GM21576 (cell line): ENCODE data around the gene IMPG1.
"Not testable (repeated sequence)": the region's sequence is repeated elsewhere in the genome, so short reads cannot be mapped to it uniquely, and the experiment has no call there.

ENCODE experiments used
- ATAC-seq: cut with Tn5 transposase; IDR thresholded peaks from one replicate; pipeline ENCODE4 v1.9.1; 2021; ENCODE audit warnings: mild to moderate bottlenecking, moderate library complexity; ENCODE audit not compliant: unreplicated experiment

Gene IMPG1

DNA sequence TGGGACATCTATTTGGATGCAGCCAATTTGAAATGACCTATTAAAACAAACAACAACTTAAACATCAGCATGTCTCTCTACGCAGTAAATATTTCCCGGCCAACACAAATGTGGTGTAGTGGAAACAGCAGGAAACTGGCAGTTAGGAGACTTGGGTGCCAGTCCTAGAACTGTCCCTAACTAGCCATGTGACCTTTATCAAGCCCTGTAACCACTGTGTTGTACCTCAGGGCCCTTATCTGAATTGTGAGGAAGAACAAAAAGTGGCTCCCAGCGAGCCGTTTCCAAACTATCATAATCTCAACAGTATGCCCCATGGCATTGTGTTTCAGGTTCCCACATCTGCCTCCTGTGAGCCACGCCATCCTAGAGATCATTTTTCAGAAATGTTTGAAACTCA, 124.5 kb downstream of the IMPG1 start:
- no peak for ATAC-seq

DNA sequence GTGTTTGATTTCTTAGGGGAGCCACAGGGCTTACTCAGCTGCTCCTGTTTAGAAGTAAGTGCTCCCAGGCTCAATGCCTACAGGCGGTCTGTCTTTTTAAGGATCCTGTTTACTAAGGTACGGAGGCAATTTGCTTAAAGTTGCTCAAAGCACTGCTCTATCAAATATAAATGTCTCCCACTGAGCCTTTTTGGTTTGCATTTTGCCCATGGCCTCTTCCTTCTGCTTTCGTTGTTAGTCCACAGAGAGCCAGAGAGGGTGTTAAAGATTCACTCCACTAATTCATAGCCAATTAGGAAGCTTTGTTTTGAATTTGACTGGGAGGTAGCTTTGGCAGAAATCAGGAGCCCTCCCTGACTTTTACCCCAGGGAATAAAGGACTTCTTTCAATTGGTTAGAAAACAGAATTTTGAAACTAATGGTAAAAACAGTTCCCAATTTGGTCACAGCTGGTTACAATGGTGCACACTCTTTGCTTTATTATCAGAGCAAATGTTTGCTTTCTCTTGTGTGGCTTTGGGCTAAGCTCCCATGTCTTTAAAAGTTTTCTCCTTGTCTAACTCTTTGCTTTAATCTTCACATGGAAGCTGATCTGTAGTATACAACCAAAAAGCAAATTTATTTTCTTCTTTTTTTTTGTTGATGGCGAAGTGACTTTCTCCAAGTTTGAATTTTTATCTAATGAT, 126.2 kb downstream of the IMPG1 start:
- ATAC-seq = no peak

DNA sequence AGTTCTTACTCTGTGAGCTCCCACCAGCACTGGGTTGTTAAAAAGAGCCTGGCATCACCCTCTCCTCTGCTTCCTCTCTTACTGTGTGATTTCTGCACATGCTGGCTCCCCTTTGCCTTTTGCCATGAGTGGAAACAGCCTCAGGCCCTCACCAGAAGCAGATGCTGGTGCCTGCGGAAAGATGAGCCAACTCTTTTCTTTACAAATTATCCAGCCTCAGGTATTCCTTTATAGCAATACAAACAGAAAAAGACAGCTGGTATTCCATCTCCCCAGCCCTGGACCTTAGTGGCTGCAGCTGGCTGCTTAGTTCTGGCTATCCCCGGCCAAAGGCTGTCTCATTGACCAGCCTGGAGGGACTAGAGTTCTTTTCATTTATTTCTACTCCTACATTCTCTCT, 129.1 kb downstream of the IMPG1 start:
- no peak for ATAC-seq

DNA sequence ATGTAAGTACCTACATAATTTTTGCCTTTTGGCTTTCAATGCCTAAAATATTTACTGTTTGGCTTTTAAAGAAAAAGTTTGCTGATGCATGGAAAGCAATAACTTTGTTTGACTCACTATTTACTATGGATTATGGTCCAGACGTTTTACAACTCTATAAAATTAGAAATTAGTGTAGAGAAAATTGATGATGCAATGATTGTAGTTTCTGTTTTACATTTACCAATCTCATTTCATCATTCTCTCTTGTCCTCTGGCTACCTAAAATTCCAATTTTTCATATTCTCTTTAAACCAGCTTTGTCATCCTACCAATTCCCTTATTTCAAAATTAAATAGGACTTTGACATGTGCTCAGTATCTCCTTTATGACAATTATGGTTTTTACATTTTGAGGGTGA, 131.0 kb downstream of the IMPG1 start:
- no peak for ATAC-seq

DNA sequence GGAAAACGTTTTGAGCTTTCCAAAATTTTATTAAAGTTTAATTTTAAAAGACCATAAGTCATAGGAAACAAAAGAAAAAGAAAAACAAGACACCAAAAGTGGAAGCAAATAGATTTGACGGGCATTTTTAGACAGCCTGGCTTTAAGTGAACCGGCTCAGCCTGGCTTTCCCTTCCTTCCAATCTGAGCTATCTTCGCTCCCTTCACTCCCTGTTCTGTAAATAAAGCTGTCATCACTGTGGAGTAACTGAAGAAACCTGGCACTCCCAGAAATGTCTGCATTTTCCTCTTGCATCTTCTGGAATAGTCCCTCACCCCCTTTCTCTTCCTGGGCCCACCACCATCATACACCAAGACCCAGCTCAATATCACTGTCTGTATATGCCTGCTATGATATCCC, 131.9 kb downstream of the IMPG1 start:
- no peak for ATAC-seq

DNA sequence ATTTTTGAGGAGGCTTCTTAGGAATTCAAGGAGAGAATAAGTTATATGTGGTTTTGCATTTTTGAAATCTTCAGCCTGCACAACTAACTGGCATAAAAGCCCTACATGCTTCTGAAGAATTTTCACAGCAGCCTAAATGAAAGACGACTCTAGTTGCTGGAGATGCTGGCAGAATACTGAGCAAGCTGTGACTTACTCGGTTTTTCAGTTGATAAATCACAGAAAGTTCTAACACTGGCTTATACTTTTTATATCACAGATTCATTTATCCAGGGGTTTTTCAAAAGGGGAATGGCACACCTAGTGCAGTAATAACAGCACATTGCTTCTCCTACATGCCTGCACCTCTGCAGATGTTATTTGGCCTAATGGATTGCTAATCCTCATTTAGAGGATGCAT, 134.6 kb downstream of the IMPG1 start:
- no peak for ATAC-seq

DNA sequence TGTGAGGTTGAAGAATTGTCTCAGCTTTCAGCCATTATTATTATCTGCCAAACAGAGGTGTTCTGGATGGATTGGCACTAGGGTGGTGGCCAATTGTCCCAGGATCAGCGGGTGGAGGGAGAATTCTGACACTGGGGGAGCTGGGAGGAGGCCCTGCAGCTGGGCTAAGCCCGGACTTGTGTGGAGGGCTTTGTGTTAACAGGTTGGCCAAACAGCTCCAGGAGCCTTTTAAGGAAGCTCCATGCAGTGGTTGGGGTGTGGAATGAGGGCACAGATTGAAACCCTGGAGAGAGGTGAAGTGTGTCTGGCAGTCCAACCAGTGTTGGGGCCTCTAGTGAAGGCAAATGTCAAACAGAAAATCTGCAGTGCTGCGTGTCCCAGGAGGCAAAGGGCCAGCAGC, 135.8 kb downstream of the IMPG1 start:
- no peak for ATAC-seq

DNA sequence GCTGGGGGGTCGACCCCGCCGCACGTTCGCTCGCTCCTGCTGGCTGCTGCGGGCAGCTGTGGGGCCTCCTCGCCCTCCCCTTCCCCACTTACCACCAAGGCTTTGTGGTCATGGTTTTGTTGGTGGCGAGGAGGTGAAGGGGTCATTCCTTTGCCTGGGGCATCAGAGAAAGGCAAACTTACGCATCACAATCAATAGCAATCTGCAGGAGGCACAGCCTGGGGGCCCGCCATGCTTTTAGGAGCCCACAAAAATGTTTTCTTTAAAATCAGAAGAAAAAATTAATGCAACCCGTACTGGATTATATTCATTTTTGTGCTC, 137.0 kb downstream of the IMPG1 start:
- peak; percentile 2 for ATAC-seq

DNA sequence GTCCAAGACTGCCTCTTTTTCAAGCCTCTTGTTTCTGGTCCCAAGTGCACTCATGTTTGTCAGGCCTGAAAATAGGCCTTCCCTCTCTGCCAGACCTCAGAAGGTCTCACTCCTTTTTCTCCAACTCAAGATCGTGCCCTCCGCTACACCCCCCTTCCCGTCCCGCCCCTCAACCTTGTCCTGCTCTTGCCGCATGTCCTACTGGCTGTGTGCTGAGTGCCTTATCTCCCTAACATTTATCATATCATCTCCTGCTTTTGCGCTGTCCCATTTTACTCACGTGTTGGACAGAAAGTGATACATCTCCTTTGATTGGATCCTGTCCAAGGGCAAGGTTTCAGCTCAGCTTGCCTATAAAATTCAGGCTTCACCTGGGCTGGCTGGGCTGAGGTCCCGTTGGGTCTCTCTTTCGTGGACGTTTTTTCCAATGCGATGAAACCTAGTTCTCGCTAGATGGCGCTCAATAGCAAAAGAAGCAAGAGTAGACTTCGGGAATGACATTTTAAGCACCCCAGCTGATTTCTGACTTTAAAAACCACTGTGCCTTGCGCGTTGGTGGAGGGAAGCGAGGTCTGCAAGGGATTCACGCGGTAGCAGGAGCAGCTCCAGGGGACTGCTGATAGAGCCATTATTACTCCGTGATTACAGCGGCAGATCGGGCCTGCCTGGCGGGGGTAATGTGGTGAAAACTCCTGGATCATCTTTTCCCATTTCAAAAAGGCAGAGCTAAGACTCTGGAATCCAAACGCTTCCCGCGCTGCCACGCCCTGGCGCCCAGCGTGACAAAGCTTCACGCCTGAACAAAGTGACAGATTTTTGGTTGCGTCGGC, 137.6 kb downstream of the IMPG1 start:
- peak; percentile 70 for ATAC-seq

DNA sequence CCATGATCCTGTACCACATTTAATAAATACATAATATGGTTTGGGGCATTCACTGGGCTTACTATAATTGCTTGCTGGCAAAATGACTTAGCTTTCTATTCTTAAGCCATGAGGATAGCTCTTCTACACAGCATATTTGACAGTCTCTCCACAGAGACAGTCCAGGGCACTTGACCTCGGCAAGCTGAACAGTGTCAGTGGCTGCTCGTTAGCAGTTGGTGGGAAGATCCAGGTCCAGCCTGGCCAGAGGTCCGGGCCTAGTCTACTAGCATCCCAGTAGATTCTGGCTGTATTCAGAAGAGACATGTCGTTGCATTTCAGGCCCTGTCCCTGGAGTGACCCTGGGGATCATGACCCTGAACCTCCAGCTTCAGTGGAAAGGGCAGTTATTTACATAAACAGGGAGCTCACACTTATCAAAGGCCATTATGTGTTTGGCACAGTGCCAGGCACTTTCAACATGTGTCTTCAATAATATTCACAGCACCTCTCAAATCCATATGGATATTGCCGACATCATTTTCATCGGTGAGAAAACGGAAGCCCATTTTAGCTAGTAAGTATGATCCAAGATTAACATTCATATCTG, 139.0 kb downstream of the IMPG1 start:
- no peak for ATAC-seq

DNA sequence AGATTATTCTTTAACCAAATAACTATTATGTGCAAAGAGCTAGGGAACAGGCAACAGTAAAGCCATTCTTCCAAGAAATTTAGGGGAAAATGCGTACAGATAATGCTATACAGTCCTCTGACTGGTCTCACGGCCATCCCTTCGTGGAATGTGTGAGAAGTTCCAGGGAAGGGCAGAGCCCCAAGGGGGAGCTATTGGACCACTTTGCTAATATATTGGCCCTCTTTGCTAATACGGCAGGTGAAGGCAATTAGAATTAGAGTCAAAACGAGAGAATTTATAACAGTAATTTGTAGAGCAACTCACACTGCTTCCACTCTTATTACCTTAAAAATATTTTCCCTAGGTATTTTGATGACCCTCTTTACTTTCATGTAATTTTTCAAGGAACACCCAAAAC, 140.4 kb downstream of the IMPG1 start:
- no peak for ATAC-seq

DNA sequence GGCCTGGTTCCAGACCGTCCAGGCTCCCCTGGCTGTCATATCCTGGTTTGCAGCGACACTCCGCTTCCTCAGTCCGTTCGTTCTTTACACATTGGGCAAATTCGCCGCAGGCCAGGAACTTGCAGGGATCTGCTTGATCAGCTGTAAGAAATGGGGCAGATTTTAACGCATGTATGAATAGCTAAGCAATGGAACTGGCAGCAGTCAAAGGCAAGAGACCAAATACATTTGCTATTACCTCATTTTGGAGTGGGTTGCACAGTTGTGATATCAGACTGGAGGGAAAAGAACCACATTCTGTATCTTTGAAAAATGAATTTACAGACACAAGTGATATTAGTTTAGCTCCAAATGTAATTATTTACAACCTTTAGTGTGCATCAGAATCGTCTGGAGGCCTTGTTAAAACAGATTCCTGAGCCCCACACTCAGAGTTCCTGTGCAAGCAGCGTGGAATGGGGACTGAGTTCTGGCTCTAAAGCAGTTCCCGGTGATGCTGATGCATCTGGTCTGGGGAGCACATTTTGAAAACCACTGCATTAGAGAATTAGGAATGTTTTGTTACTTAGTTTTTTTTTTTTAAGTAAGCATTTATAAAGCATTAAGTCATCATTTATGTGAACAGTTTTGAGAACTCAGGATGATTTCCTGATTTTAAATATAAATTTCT, 141.3 kb downstream of the IMPG1 start:
- ATAC-seq = no peak

DNA sequence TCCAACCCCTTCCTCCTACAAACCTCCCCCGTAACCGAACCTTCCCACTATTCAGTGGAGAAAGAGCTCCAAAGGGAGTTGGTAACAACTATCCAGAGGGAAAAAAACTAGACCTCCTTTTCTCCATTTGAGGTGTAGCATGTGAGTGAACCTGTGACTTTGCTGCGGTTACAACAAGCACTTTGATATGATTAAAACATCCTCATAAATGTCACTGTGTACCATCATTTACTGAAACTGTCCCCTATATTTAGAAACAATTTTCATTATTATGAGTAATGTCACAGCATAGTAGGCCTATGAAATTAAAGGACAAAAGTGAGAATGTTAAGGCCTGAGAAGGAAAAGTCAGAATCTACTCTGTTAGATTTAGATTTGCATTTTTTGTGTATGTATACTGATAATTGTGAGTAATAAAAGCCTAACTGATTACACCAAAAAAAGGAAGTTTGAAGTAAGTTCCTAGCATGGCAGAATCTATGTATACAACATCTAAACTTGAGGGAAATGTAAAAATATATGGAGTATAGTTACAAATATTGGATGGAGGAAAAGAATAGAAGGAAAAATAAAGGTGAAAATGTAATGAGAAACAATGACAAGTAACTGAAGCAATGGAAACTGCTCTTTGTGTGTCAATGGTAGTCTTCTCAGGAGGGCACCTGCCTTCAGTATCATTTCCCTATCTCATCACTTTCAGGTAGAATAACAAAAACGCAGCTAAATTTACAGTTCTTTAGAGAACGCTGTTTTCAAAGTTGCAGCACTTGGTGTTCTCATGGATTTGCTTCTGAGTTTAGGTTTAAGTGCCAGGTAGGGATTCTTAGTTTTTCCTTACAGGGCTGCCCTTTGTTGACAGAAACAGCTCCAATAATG, 145.9 kb downstream of the IMPG1 start:
- peak; percentile 64 for ATAC-seq

DNA sequence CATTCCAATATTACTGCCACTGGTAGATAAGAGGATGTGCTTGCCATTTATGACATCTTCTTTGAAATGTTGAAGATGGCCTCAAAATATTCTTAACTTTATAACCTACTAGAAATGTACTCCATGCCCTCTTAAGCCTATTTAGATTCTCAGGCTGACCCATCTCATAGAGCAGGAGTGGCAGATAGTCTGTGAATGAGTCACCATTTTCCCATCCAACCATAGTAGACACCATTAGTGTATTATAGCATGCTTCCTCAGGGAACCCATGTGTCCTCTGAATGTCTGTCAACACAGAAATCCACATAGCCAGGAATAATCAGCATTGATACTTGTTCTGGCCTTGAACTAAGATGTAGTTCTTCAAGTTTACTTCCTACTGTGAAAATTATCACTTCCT, 150.2 kb downstream of the IMPG1 start:
- no peak for ATAC-seq

DNA sequence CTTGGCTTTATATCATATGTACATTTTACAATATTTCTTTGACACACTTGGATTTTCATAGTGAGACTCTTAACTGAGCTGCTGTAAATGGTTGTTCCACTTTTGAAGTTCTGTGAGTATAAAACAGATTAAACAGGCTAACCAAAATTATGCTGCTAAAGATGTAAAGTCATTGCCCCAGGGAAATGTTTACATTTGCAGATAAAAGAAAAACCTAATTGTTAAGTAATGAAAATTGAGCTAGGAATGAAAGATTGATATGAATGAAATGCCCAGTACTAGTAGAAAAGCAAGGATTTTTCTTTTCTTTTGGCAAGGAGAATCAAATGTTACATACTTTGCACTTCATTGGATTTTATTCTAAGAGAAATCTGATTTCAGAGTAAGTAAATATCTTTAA, 159.4 kb downstream of the IMPG1 start:
- no peak for ATAC-seq

DNA sequence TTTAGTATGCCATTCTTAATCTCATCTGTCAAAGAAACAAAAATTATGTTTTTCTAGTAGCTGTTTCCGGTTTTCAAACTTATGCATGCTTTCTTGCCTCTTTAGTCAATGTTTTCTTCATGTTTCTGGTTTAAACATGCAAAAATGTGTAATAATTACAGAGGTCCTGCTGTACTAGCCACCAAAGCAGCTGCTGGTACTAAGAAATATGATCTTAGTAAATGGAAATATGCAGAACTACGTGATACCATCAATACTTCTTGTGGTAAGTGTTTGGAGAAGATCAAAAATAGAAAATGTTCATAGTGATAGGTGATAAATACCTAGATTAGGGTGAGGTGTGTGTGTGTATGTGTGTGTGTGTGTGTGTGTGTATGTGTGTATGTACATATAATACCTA, 165.0 kb downstream of the IMPG1 start:
- ATAC-seq = no peak

DNA sequence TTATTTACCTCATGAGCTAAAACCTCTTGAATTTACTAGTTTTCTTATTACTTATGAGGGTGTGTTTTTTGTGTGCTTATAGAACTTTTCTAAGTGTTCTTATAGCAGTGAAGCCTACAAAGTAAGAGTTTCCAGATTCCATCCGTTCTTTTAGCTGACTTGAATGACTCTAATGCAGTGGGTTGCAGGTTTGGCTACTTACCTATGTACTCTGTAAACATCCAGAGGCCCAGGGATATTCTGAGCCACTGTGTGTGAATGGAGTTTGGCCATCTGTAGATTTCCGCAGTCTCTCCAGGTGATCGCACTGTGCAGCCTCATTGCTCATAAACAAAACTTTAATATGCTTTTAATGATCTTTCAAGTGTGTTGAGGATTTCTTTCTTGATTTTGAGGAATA, 165.6 kb downstream of the IMPG1 start:
- no peak for ATAC-seq

DNA sequence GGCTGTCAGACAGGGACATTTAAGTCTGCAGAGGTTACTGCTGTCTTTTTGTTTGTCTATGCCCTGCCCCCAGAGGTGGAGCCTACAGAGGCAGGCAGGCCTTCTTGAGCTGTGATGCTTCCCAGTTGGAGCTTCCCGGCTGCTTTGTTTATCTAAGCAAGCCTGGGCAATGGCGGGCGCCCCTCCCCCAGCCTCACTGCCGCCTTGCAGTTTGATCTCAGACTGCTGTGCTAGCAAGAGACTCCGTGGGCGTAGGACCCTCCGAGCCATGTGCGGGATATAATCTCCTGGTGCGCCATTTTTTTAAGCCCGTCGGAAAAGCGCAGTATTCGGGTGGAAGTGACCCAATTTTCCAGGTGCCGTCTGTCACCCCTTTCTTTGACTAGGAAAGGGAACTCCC, 167.3 kb downstream of the IMPG1 start:
- not testable (repeated sequence) for ATAC-seq

DNA sequence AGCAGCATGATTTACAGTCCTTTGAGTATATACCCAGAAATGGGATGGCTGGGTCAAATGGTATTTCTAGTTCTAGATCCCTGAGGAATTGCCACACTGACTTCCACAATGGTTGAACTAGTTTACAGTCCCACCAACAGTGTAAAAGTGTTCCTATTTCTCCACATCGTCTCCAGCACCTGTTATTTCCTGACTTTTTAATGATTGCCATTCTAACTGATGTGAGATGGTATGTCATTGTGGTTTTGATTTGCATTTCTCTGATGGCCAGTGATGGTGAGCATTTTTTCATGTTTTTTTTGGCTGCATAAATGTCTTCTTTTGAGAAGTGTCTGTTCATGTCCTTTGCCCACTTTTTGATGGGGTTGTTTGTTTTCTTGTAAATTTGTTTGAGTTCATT, 172.2 kb downstream of the IMPG1 start:
- ATAC-seq = not testable (repeated sequence)

DNA sequence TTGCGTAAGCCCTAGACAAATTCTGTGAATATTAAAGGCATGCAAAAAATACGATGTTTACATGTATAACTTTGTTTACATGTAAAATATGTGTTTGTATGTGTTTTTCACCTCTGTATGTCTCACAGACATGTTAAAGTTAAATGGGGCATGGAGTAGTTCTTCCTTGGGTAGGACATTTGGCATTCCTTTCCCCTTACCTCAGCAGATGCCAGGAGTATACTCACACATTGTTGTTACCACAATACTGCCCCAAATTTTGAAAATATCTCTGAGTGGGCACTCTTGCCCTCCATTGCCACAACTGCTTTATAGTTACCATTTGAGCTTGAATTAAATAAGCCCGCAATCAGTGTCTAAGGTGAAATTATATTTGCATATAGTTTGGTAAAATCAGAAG, 175.9 kb downstream of the IMPG1 start:
- no peak for ATAC-seq

DNA sequence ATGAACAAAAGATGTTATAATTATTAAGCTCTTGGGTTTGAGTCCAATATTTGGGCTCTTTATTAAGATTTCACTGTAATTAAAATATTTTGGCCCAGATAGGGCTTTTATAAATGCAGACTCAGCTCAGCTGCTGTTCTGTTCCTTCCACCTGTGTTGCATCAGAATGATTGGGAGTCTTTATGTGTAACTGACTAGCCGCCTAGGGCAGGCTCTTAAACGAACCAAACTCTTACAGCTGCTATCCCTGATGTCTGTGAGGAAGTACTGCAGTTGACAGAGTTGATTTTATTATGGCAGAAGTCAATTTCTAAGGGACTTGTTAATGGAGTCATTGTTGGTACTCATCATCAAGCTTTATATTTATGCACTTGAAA, 178.7 kb downstream of the IMPG1 start:
- ATAC-seq = peak; percentile 10
